ENCODE data around the gene HOXC9.

The HOXC9 gene

GRCh38 chr12:53988541-53989226 is 11.3 kb upstream of the HOXC9 start:
- DNase-seq (ENCODE audit: low read depth, low spot score), result no peak
- no peak overlapping the region for H3K4me3 ChIP-seq (ENCODE audit: low read depth, low read length)
- TF ChIP-seq CTCF (IDR thresholded peaks at IDR 0.05; ENCODE audit: low read depth, low read length), result no peak
- in situ Hi-C loops (cut with HindIII; ENCODE audit: low sequenced_read_pairs), result no loop called here

- TF ChIP-seq CTCF (IDR thresholded peaks at IDR 0.05; ENCODE audit: low read depth, low read length), result peak; percentile 58
- in situ Hi-C loops (cut with HindIII; ENCODE audit: low sequenced_read_pairs), result no loop called here
Measured at GRCh38 chr12:53989227-53990113, 10.5 kb upstream of the HOXC9 start.

GRCh38 chr12:53990311-53991076 is 9.5 kb upstream of the HOXC9 start:
- no peak overlapping the region for H3K4me3 ChIP-seq (ENCODE audit: low read depth, low read length)

More at GRCh38 chr12:53989227-53990113, 10.5 kb upstream of the HOXC9 start:
- peak; percentile 38 for DNase-seq (ENCODE audit: low read depth, low spot score)
- H3K4me3 ChIP-seq (ENCODE audit: low read depth, low read length), result no peak overlapping the region

GRCh38 chr12:53991077-53991460 is 8.9 kb upstream of the HOXC9 start:
- no peak for TF ChIP-seq CTCF (IDR thresholded peaks at IDR 0.05; ENCODE audit: low read depth, low read length)
- in situ Hi-C loops (cut with HindIII; ENCODE audit: low sequenced_read_pairs), result no loop called here
- H3K4me3 ChIP-seq (ENCODE audit: low read depth, low read length), result no peak overlapping the region

More at GRCh38 chr12:53990311-53991076, 9.5 kb upstream of the HOXC9 start:
- in situ Hi-C loops (cut with HindIII; ENCODE audit: low sequenced_read_pairs), result no loop called here
- no peak for TF ChIP-seq CTCF (IDR thresholded peaks at IDR 0.05; ENCODE audit: low read depth, low read length)
- no peak for DNase-seq (ENCODE audit: low read depth, low spot score)

GRCh38 chr12:53992377-53992889 is 7.5 kb upstream of the HOXC9 start:
- no peak for DNase-seq (ENCODE audit: low read depth, low spot score)
- no peak for TF ChIP-seq CTCF (IDR thresholded peaks at IDR 0.05; ENCODE audit: low read depth, low read length)
- H3K4me3 ChIP-seq (ENCODE audit: low read depth, low read length), result no peak overlapping the region
- in situ Hi-C loops (cut with HindIII; ENCODE audit: low sequenced_read_pairs), result no loop called here

More at GRCh38 chr12:53991077-53991460, 8.9 kb upstream of the HOXC9 start:
- DNase-seq (ENCODE audit: low read depth, low spot score), result no peak
